Panc1 (cell line): ENCODE measurements around the gene PTK6. TPM values are rescaled to one million over a fixed set of nuclear protein-coding genes. Genes with fewer than 3 reads are reported as not detected.

ENCODE experiments used
- ATAC-seq: fragments of 200-7000 bp; cut with Tn5 transposase; 2 replicates; pipeline ENCODE4 v1.9.1; 2020; ENCODE audit warnings: mild to moderate bottlenecking, moderate library complexity
- BruUV-seq: library from RNA; stranded (reverse); fragments of 400-500 nt; replicated peaks from 2 replicates; lab custom pipeline; 2021; lab: Mats Ljungman, UMichigan
- CTCF ChIA-PET: fragments of 300-600 bp; sonication (Branson Sonifier 250); formaldehyde crosslinking; loops from one replicate; lab custom pipeline; 2022; ENCODE audit warnings: antibody characterized with exemption; lab: Charles Lee
- POLR2A ChIA-PET: fragments of 300-600 bp; sonication (Branson Sonifier 250); formaldehyde crosslinking; loops from one replicate; lab custom pipeline; 2022; ENCODE audit warnings: antibody characterized with exemption; lab: Charles Lee
- DNase-seq: peaks from one replicate; pipeline ENCODE4 v3.0.0-alpha.2; 2010; ENCODE audit warnings: low read depth, low spot score
- H3K27ac ChIP-seq: 2 replicates; pipeline ENCODE4 v1.5.1; 2011; ENCODE audit warnings: mild to moderate bottlenecking, low read length, inconsistent platforms
- H3K27me3 ChIP-seq: fragments of 200-500 bp; sonication (Bioruptor generic); 2 replicates; pipeline ENCODE4 v1.6.0; 2014; ENCODE audit warnings: low read length, inconsistent platforms; ENCODE audit not compliant: control insufficient read depth, insufficient read depth
- H3K36me3 ChIP-seq: fragments of 200-500 bp; sonication (Bioruptor generic); 2 replicates; pipeline ENCODE4 v1.5.1; 2014; ENCODE audit warnings: inconsistent platforms, mild to moderate bottlenecking, low read length, moderate library complexity; ENCODE audit not compliant: control insufficient read depth, insufficient read depth
- H3K4me1 ChIP-seq: 2 replicates; pipeline ENCODE4 v1.5.1; 2011; ENCODE audit warnings: inconsistent platforms, mild to moderate bottlenecking, low read length, moderate library complexity; ENCODE audit not compliant: control insufficient read depth, insufficient read depth
- H3K4me3 ChIP-seq, 2 experiments: 2 replicates each; pipeline ENCODE4 v1.5.1; 2011 to 2012; ENCODE audit warnings: low read depth in 2 of 2, low read length in 2 of 2, mild to moderate bottlenecking in 2 of 2, inconsistent platforms in 1 of 2, moderate library complexity in 1 of 2
- H3K9me3 ChIP-seq: fragments of 200-500 bp; sonication (Bioruptor generic); 2 replicates; pipeline ENCODE4 v1.5.1; 2014; ENCODE audit warnings: low read depth, mild to moderate bottlenecking, inconsistent platforms, low read length, moderate library complexity; ENCODE audit not compliant: control insufficient read depth, insufficient read depth
- POLR2AphosphoS5 ChIP-seq: IDR thresholded peaks from 2 replicates; pipeline ENCODE4 v1.6.1; 2012; ENCODE audit warnings: mild to moderate bottlenecking, low read depth, low read length, moderate library complexity
- SIN3A ChIP-seq: IDR thresholded peaks from 2 replicates; pipeline ENCODE4 v1.6.1; 2012; ENCODE audit warnings: low read depth, mild to moderate bottlenecking, low read length, moderate library complexity, borderline replicate concordance; ENCODE audit not compliant: insufficient read depth
- TCF7L2 ChIP-seq: IDR thresholded peaks from 2 replicates; pipeline ENCODE4 v1.6.1; 2011; ENCODE audit warnings: mild to moderate bottlenecking, low read depth, low read length, inconsistent platforms
- in situ Hi-C: cut with HindIII; loops from 2 replicates; pipeline ENCODE4 v1.10.0; 2016; ENCODE audit warnings: low sequenced_read_pairs, low pct_unique_long_range_greater_than_20kb
- intact Hi-C: fragments of 100-400 bp; cut with micrococcal nuclease; formaldehyde crosslinking; loops from one replicate; pipeline ENCODE4 v1.10.0; 2022; ENCODE audit not compliant: unreplicated experiment
- total RNA-seq: library from RNA; stranded (reverse); gene quantifications from one replicate; pipeline ENCODE4 v1.2.1, GENCODE V29; 2021; ENCODE audit not compliant: unreplicated experiment
- TF ChIP-seq, protein P1 (sequence below): fragments of 450-650 bp; IDR thresholded peaks from 2 replicates; pipeline ENCODE4 v1.5.1; 2017; ENCODE audit warnings: mild to moderate bottlenecking
- TF ChIP-seq, protein P2 (sequence below), 2 experiments: IDR thresholded peaks; 2 replicates each; pipeline ENCODE4 v1.6.1; 2011 to 2012; ENCODE audit warnings: low read depth in 2 of 2, control low read depth in 1 of 2, low read length in 1 of 2, mild to moderate bottlenecking in 1 of 2, moderate library complexity in 1 of 2; ENCODE audit not compliant: insufficient read depth in 1 of 2

The PTK6 gene
- total RNA-seq, 1 experiment from 2014 or later = 6.5 TPM

DNA sequence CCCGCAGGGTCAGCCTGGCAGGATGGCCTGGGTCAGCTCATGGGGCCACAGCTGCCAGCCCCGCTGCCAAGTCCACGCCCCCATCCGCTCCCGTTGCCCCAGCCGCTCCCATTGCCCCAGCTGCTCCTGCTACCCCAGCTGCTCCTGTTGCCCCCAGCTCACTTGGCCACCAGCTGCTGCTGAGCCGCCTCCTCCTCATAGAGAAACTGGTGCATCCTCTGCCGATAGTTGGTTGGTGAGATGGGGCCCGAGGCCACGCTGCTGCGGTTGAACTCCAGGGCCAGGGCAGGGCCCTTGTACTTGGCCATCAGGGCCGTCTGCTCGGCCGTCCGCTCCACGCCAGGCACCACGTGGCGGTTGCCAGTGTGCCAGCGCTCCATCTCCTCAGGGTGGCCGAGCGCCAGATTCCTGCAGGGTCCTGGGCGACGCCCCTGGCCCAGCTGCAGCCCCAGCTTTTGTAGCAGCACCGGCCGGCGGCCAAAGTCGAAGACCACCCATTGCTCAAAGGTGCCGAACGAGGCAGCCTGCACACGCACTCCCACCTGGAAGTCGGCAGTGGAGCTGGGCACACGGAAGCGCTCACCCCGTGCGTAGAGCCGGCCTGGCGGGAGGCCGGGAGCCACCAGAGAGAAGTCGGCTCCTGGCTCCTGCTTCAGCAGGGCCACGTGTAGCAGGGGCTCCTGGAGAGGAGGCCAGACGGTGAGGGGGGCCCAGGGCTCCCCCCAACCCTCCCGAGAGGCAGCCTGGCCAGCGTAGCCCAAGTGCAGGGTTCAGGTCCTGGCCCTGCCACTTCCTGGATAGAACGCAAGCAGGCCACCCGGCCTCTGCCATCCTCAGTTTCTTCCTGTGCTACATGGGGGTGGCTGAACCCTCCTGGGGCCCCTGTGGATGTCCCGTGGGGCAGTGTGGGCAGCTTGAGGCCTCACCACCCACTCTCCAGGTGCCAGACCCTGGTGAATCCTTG, 32.1 kb upstream of the PTK6 start:
- H3K4me3 ChIP-seq = no peak overlapping the region
- no peak overlapping the region for H3K27ac ChIP-seq
- CTCF ChIA-PET = interaction anchor here (0.6 kb wide), 1 partner anchor 298 kb away, joined by 12 read pairs; no protein-coding TSS in a partner anchor
- peaks cover 3% of the 10 kb centered on the region; the same call in 1 of the 2 replicates for H3K36me3 ChIP-seq
- POLR2A ChIA-PET = interaction anchor here (0.6 kb wide), 1 partner anchor 194 kb away, joined by 3 read pairs; no protein-coding TSS in a partner anchor
- no peak for DNase-seq
- no peak for ATAC-seq
- H3K27me3 ChIP-seq = no peaks in the 10 kb centered on the region
- peaks cover 5% of the 10 kb centered on the region for H3K4me1 ChIP-seq
- in situ Hi-C loops (no loop called here), intact Hi-C loops (no loop called here)
- no peaks in the 10 kb centered on the region for H3K9me3 ChIP-seq
- TF ChIP-seq TCF7L2 (no peak), POLR2AphosphoS5 (no peak), SIN3A (no peak)
- TF ChIP-seq, protein P1, sequence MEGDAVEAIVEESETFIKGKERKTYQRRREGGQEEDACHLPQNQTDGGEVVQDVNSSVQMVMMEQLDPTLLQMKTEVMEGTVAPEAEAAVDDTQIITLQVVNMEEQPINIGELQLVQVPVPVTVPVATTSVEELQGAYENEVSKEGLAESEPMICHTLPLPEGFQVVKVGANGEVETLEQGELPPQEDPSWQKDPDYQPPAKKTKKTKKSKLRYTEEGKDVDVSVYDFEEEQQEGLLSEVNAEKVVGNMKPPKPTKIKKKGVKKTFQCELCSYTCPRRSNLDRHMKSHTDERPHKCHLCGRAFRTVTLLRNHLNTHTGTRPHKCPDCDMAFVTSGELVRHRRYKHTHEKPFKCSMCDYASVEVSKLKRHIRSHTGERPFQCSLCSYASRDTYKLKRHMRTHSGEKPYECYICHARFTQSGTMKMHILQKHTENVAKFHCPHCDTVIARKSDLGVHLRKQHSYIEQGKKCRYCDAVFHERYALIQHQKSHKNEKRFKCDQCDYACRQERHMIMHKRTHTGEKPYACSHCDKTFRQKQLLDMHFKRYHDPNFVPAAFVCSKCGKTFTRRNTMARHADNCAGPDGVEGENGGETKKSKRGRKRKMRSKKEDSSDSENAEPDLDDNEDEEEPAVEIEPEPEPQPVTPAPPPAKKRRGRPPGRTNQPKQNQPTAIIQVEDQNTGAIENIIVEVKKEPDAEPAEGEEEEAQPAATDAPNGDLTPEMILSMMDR = no peak
- TF ChIP-seq, protein P2, sequence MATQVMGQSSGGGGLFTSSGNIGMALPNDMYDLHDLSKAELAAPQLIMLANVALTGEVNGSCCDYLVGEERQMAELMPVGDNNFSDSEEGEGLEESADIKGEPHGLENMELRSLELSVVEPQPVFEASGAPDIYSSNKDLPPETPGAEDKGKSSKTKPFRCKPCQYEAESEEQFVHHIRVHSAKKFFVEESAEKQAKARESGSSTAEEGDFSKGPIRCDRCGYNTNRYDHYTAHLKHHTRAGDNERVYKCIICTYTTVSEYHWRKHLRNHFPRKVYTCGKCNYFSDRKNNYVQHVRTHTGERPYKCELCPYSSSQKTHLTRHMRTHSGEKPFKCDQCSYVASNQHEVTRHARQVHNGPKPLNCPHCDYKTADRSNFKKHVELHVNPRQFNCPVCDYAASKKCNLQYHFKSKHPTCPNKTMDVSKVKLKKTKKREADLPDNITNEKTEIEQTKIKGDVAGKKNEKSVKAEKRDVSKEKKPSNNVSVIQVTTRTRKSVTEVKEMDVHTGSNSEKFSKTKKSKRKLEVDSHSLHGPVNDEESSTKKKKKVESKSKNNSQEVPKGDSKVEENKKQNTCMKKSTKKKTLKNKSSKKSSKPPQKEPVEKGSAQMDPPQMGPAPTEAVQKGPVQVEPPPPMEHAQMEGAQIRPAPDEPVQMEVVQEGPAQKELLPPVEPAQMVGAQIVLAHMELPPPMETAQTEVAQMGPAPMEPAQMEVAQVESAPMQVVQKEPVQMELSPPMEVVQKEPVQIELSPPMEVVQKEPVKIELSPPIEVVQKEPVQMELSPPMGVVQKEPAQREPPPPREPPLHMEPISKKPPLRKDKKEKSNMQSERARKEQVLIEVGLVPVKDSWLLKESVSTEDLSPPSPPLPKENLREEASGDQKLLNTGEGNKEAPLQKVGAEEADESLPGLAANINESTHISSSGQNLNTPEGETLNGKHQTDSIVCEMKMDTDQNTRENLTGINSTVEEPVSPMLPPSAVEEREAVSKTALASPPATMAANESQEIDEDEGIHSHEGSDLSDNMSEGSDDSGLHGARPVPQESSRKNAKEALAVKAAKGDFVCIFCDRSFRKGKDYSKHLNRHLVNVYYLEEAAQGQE (IDR thresholded peaks at IDR 0.05; ENCODE audit: insufficient read depth in 1 of 2, low read depth in 2 of 2, low read length in 1 of 2) = no peak
- BruUV-seq = no TSS peak

DNA sequence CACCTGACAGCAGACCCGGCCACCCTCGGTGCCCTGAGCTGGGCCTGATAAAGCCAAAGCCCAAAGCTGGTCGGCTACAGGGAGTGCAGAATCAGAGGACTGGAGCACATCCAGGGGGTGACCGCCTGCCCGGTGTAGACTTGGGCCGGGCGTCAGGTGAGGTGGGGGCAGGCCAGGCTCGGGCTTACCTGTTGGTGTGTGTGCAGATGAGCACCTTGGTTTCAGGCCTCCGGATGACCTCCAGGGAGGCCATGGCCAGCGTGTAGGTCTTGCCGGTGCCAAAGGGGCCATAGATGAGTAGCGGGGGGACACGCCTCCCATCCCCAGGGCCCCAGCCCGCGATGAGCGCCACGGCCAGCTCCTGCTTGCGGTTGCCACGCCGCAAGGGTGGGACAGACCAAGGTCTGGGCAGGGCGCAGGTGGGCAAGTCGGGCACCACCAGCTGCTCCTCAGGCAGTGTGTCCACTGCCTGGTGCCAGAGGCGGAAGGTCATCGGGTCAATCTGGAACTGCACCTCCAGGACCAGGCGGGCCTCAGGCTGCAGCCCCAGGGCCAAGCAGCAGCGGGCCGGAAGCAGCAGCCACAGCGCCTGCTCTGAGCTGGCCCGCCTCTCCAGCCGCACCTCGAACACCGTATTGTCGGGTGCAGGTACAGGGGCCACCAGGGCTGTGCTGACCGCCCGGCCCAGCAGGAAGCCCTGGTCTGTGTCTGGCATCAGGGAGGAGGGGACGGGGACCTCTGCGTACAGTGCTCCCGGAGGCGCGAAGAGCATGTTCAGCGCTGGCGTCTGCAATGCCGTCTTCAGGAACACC, 31.2 kb upstream of the PTK6 start:
- ChIA-PET CTCF (interaction anchor here (0.6 kb wide), 1 partner anchor 298 kb away, joined by 12 read pairs; no protein-coding TSS in a partner anchor), POLR2A (interaction anchor here (0.6 kb wide), 1 partner anchor 195 kb away, joined by 3 read pairs; no protein-coding TSS in a partner anchor)
- no peak for DNase-seq
- in situ Hi-C loops (no loop called here), intact Hi-C loops (no loop called here)
- BruUV-seq = no TSS peak
- H3K27ac ChIP-seq = no peak overlapping the region
- ATAC-seq = no peak
- no peaks in the 10 kb centered on the region; the same call in 1 of the 2 replicates for H3K36me3 ChIP-seq
- TF ChIP-seq, protein P1 = no peak
- TF ChIP-seq SIN3A (no peak), TCF7L2 (no peak), POLR2AphosphoS5 (no peak)
- TF ChIP-seq, protein P2 (IDR thresholded peaks at IDR 0.05; ENCODE audit: insufficient read depth in 1 of 2, low read depth in 2 of 2, low read length in 1 of 2) = no peak
- peaks cover 4% of the 10 kb centered on the region; the same call in 1 of the 2 replicates for H3K4me1 ChIP-seq
- no peaks in the 10 kb centered on the region for H3K9me3 ChIP-seq
- H3K4me3 ChIP-seq = no peak overlapping the region
- H3K27me3 ChIP-seq = no peaks in the 10 kb centered on the region
